Measurements from ENCODE around the gene THSD7B.
"Not testable (repeated sequence)": the region's sequence is repeated elsewhere in the genome, so short reads cannot be mapped to it uniquely, and the experiment has no call there.

DNA sequence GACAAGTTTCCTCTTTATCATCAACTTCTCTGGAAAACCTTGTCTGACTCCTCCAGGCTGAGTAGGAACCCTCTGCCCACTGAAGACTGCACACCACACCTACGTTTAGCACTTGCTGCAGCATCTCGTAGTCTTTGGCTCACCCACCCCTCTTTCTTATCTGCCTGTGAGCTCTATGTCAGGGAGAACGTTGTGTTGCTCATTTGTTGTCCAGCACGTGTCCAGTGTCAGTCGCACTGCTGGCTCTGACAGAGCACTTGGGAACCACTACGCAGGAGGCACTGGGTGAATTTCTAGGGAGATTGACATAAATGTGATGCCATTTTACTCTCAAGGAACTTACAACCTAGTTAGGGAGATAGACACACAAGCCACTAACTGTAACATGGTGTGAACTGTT, 216.3 kb downstream of the THSD7B start:
- TF ChIP-seq, protein P1, sequence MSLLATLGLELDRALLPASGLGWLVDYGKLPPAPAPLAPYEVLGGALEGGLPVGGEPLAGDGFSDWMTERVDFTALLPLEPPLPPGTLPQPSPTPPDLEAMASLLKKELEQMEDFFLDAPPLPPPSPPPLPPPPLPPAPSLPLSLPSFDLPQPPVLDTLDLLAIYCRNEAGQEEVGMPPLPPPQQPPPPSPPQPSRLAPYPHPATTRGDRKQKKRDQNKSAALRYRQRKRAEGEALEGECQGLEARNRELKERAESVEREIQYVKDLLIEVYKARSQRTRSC (CRISPR knock-in tag; IDR thresholded peaks at IDR 0.05; ENCODE audit: low read depth), result not testable (repeated sequence)
- TF ChIP-seq, protein P2, sequence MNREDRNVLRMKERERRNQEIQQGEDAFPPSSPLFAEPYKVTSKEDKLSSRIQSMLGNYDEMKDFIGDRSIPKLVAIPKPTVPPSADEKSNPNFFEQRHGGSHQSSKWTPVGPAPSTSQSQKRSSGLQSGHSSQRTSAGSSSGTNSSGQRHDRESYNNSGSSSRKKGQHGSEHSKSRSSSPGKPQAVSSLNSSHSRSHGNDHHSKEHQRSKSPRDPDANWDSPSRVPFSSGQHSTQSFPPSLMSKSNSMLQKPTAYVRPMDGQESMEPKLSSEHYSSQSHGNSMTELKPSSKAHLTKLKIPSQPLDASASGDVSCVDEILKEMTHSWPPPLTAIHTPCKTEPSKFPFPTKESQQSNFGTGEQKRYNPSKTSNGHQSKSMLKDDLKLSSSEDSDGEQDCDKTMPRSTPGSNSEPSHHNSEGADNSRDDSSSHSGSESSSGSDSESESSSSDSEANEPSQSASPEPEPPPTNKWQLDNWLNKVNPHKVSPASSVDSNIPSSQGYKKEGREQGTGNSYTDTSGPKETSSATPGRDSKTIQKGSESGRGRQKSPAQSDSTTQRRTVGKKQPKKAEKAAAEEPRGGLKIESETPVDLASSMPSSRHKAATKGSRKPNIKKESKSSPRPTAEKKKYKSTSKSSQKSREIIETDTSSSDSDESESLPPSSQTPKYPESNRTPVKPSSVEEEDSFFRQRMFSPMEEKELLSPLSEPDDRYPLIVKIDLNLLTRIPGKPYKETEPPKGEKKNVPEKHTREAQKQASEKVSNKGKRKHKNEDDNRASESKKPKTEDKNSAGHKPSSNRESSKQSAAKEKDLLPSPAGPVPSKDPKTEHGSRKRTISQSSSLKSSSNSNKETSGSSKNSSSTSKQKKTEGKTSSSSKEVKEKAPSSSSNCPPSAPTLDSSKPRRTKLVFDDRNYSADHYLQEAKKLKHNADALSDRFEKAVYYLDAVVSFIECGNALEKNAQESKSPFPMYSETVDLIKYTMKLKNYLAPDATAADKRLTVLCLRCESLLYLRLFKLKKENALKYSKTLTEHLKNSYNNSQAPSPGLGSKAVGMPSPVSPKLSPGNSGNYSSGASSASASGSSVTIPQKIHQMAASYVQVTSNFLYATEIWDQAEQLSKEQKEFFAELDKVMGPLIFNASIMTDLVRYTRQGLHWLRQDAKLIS (CRISPR knock-in tag; IDR thresholded peaks at IDR 0.05), result not testable (repeated sequence)
- not testable (repeated sequence) for TF ChIP-seq ADNP (CRISPR knock-in tag; IDR thresholded peaks at IDR 0.05); KDM2A (CRISPR knock-in tag; IDR thresholded peaks at IDR 0.05; ENCODE audit: borderline replicate concordance, low read depth); NFYB (CRISPR knock-in tag; IDR thresholded peaks at IDR 0.05); JUNB (CRISPR knock-in tag; IDR thresholded peaks at IDR 0.05; ENCODE audit: borderline replicate concordance); MTA3 (CRISPR knock-in tag; IDR thresholded peaks at IDR 0.05); ZNF747 (CRISPR knock-in tag; IDR thresholded peaks at IDR 0.05; ENCODE audit: borderline replicate concordance); KAT8 (CRISPR knock-in tag; IDR thresholded peaks at IDR 0.05); SATB2 (CRISPR knock-in tag; IDR thresholded peaks at IDR 0.05); MAFF (IDR thresholded peaks at IDR 0.05; ENCODE audit: low read depth, low read length); RNF2 (conservative IDR thresholded peaks at IDR 0.05; ENCODE audit: low read depth); RXRA (CRISPR knock-in tag; IDR thresholded peaks at IDR 0.05)
- TF ChIP-seq, protein P3, sequence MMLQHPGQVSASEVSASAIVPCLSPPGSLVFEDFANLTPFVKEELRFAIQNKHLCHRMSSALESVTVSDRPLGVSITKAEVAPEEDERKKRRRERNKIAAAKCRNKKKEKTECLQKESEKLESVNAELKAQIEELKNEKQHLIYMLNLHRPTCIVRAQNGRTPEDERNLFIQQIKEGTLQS (CRISPR knock-in tag; IDR thresholded peaks at IDR 0.05), result not testable (repeated sequence)

Measured in HepG2 (cell line).